ENCODE data around the gene C6orf89. TPM values are rescaled to one million over a fixed set of nuclear protein-coding genes. Genes with fewer than 3 reads are reported as not detected.

Gene C6orf89
- total RNA-seq, 4 donors from 2014 or later, result 18.6 to 34.9 (median 23.1) TPM

GRCh38 chr6:36873612-36874442 is 11.9 kb upstream of the C6orf89 start:
- intact Hi-C loops (cut with DNase I), result no loop called here
- Histone ChIP-seq H3K4me1 (peaks cover 0 to 27% (median 18%) of the 10 kb centered on the region in 3 donors), H3K27me3 (no peaks in the 10 kb centered on the region), H3K9me3 (no peaks in the 10 kb centered on the region), H3K4me3 (peak overlapping the region; percentile 75 to 96 (median 90)), H3K36me3 (peaks cover 0 to 22% (median 0%) of the 10 kb centered on the region in 3 donors), H3K27ac (peak overlapping the region; percentile 92 to 95 (median 94))
- no peak for DNase-seq
- peak in 3 of 6 experiments; percentile 41 to 60 (median 44) for TF ChIP-seq CTCF (IDR thresholded peaks at IDR 0.05)
- TF ChIP-seq POLR2A (IDR thresholded peaks at IDR 0.05), result no peak
- WGBS, 2 donors, result 6 to 10% methylated on average over 11 of the region's 11 CpGs

- H3K27me3 ChIP-seq, result no peaks in the 10 kb centered on the region
- intact Hi-C loops (cut with DNase I), result no loop called here
- peaks cover 0 to 14% (median 0%) of the 10 kb centered on the region in 3 donors for H3K36me3 ChIP-seq
- DNase-seq, result peak; percentile 23
- TF ChIP-seq POLR2A (IDR thresholded peaks at IDR 0.05) (peak in 2 of 4 donors; percentile 29 to 32), CTCF (IDR thresholded peaks at IDR 0.05) (no peak)
- no peaks in the 10 kb centered on the region for H3K9me3 ChIP-seq
- H3K4me3 ChIP-seq, result peak within 1 kb of the TSS; percentile 75 to 96 (median 90)
- WGBS, 2 donors, result 0 to 1% methylated on average over 29 to 31 of the region's 54 CpGs
- H3K27ac ChIP-seq, result peak within 1 kb of the TSS; percentile 92 to 95 (median 94)
- H3K4me1 ChIP-seq, result peaks cover 0 to 27% (median 18%) of the 10 kb centered on the region in 3 donors
Observed at GRCh38 chr6:36874443-36875249, 11.1 kb upstream of the C6orf89 start, which contains the start of gene PPIL1. TSS of gene PPIL1 (minus strand) at chr6:36874803. CDS start at chr6:36874772, 31 bp downstream.

- Histone ChIP-seq H3K4me3 (peak overlapping the region; percentile 75 to 96 (median 90)), H3K9me3 (no peaks in the 10 kb centered on the region), H3K27me3 (no peaks in the 10 kb centered on the region), H3K4me1 (peaks cover 0 to 27% (median 18%) of the 10 kb centered on the region in 3 donors), H3K36me3 (peaks cover 0 to 8% (median 0%) of the 10 kb centered on the region in 3 donors), H3K27ac (peak overlapping the region; percentile 92 to 95 (median 94))
- intact Hi-C loops (cut with DNase I), result no loop called here
- 39 to 41% methylated on average over 6 of the region's 6 CpGs for WGBS, 2 donors
- no peak for DNase-seq
- TF ChIP-seq POLR2A (IDR thresholded peaks at IDR 0.05), result no peak
- TF ChIP-seq CTCF (IDR thresholded peaks at IDR 0.05), result no peak
Observed at GRCh38 chr6:36875250-36875633, 10.5 kb upstream of the C6orf89 start.

- H3K27ac ChIP-seq, result peak overlapping the region in 2 of 4 donors; percentile 93
- H3K36me3 ChIP-seq, result no peaks in the 10 kb centered on the region
- H3K9me3 ChIP-seq, result no peaks in the 10 kb centered on the region
- intact Hi-C loops (cut with DNase I), result loop anchor here (10.0 kb wide), 1 partner anchor 130 kb away; no protein-coding TSS in a partner anchor
- H3K4me1 ChIP-seq, result peaks cover 0 to 38% (median 15%) of the 10 kb centered on the region in 3 donors
- no peak overlapping the region for H3K4me3 ChIP-seq
- TF ChIP-seq POLR2A (IDR thresholded peaks at IDR 0.05), result no peak
- no peak for DNase-seq
- 95 to 98% methylated on average over 3 of the region's 3 CpGs for WGBS, 2 donors
- H3K27me3 ChIP-seq, result no peaks in the 10 kb centered on the region
Observed at GRCh38 chr6:36884610-36885009, 1.1 kb upstream of the C6orf89 start.

GRCh38 chr6:36886950-36887618 is 1.3 kb downstream of the C6orf89 start:
- Histone ChIP-seq H3K4me1 (peaks cover 0 to 38% (median 15%) of the 10 kb centered on the region in 3 donors), H3K27ac (peak overlapping the region in 2 of 4 donors; percentile 93), H3K4me3 (peak overlapping the region in 3 of 4 donors; percentile 79 to 92 (median 86)), H3K9me3 (no peaks in the 10 kb centered on the region), H3K36me3 (peaks cover 0 to 2% (median 0%) of the 10 kb centered on the region in 3 donors), H3K27me3 (no peaks in the 10 kb centered on the region)
- WGBS, 2 donors, result 68 to 73% methylated on average over 10 of the region's 10 CpGs
- no peak for DNase-seq
- intact Hi-C loops (cut with DNase I), result loop anchor here (10.0 kb wide), 1 partner anchor 128 kb away; no protein-coding TSS in a partner anchor
- TF ChIP-seq CTCF (IDR thresholded peaks at IDR 0.05), result no peak

All from esophagus squamous epithelium (tissue), 5 donors.